GM19463 (cell line): ENCODE measurements around the gene KISS1.

Experiments
- ATAC-seq: cut with Tn5 transposase; IDR thresholded peaks from one replicate; pipeline ENCODE4 v1.9.1; 2021; ENCODE audit warnings: mild to moderate bottlenecking, moderate library complexity; ENCODE audit not compliant: unreplicated experiment

Gene KISS1

DNA sequence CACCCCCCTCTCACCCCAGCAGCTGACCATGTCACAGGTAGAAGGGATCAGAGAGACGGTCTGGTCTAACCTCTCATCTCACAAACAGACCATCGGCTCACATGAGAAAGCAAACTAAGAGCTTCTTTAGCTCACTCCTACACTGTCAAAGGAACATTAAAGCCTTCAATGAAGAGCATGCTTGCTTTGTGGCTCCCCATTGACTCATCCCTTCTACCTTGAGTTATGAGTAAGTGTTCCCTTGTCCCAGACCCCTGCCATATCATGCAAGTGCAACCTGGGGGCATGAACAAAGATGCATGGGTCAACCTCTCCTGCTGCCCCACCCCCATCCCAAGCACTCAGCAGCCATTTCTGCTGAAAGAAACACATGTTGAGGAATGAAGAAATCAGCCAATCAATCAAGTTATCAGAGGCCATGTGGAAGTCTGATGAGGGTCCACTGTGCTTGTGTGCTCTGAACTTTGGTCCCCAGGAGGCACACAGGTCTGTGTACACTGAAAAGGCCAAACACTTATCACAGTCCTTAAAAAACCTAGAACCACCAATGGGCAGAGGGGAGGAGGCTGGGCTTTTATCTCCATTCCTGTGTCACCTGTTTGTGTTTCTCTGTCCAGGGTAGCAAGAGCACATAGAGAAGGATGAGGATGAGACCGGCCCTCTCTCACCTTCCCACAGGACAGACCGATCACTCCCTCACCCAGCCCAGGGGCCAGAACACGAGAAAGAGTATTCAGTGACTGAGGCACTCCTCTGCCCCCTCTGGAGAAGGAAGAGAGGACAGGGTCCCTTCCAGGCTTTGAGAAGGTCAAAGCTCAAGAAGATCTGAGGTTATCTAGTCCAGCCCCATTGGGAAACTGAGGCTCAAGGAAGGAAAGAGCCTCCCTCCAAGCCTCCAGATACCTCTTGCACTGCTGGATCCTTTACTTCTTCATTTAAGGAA lies 54.0 kb downstream of the KISS1 start:
- no peak for ATAC-seq

GRCh38 chr1:204141131-204141530 lies 55.2 kb downstream of the KISS1 start:
- ATAC-seq = no peak
